ENCODE results near the gene UQCC2.

The UQCC2 gene

GRCh38 chr6:33652002-33652401 lies 59.5 kb downstream of the UQCC2 start:
- no peak for DNase-seq (ENCODE audit: low read depth)

- DNase-seq (ENCODE audit: low read depth): no peak
Observed at GRCh38 chr6:33651403-33651802, 60.1 kb downstream of the UQCC2 start.

Measured in activated gamma-delta T cell treated with anti-CD3 and anti-CD28 coated beads, Interleukin-2, amount 50 U/mL, for 16 hours (primary cell).